Mesenchymal stem cell (in vitro differentiated cells and primary cell): ENCODE results near the gene EMC1.
"Not testable (repeated sequence)": the region's sequence is repeated elsewhere in the genome, so short reads cannot be mapped to it uniquely, and the experiment has no call there.

ENCODE experiments used
- DNase-seq: peaks from one replicate; pipeline ENCODE4 v3.0.0-alpha.2; 2013
- H2AFZ ChIP-seq: one replicate; pipeline ENCODE4 v1.6.1; 2013; ENCODE audit warnings: low read depth, mild to moderate bottlenecking, control low read depth, inconsistent platforms, low read length, moderate library complexity
- H2AK5ac ChIP-seq: 2 replicates; pipeline ENCODE4 v1.6.1; 2013; ENCODE audit warnings: low read length, moderate library complexity, mild to moderate bottlenecking, inconsistent platforms; ENCODE audit not compliant: severe bottlenecking
- H2BK120ac ChIP-seq: one replicate; pipeline ENCODE4 v1.6.1; 2013; ENCODE audit warnings: low read depth, mild to moderate bottlenecking, inconsistent platforms, low read length, moderate library complexity
- H2BK12ac ChIP-seq, 2 experiments: one replicate each; pipeline ENCODE4 v1.6.1; 2013; ENCODE audit warnings: inconsistent platforms in 2 of 2, low read length in 2 of 2, mild to moderate bottlenecking in 2 of 2, moderate library complexity in 2 of 2, control low read depth in 1 of 2
- H2BK15ac ChIP-seq: one replicate; pipeline ENCODE4 v1.6.1; 2013; ENCODE audit warnings: mild to moderate bottlenecking, low read depth, inconsistent platforms; ENCODE audit not compliant: poor library complexity, severe bottlenecking
- H2BK5ac ChIP-seq: 2 replicates; pipeline ENCODE4 v1.6.1; 2013; ENCODE audit warnings: low read depth, mild to moderate bottlenecking, low read length, control low read depth, inconsistent platforms; ENCODE audit not compliant: poor library complexity, severe bottlenecking
- H3K14ac ChIP-seq, 2 experiments: one replicate each; pipeline ENCODE4 v1.6.1; 2013; ENCODE audit warnings: inconsistent platforms in 2 of 2, low read length in 2 of 2, control low read depth in 1 of 2, mild to moderate bottlenecking in 1 of 2, moderate library complexity in 1 of 2
- H3K18ac ChIP-seq, 2 experiments: one replicate each; pipeline ENCODE4 v1.6.1; 2013; ENCODE audit warnings: inconsistent platforms in 2 of 2, low read length in 2 of 2, control low read depth in 1 of 2, low read depth in 1 of 2, mild to moderate bottlenecking in 1 of 2
- H3K23ac ChIP-seq, 2 experiments: one replicate each; pipeline ENCODE4 v1.6.1; 2013; ENCODE audit warnings: inconsistent platforms in 2 of 2, low read length in 2 of 2, mild to moderate bottlenecking in 2 of 2, moderate library complexity in 2 of 2, control low read depth in 1 of 2
- H3K27ac ChIP-seq: 2 replicates; pipeline ENCODE4 v1.5.1; 2013; ENCODE audit warnings: mild to moderate bottlenecking, moderate library complexity, low read length, control low read depth, inconsistent platforms; ENCODE audit not compliant: poor library complexity, severe bottlenecking
- H3K27me3 ChIP-seq, 2 experiments: 2 replicates each; pipeline versions ENCODE4 v1.6.1 to v1.7.0; 2013; ENCODE audit warnings: low read length in 2 of 2, mild to moderate bottlenecking in 2 of 2, moderate library complexity in 2 of 2, control low read depth in 1 of 2, inconsistent platforms in 1 of 2; ENCODE audit not compliant: control insufficient read depth in 1 of 2, insufficient read depth in 1 of 2
- H3K36me3 ChIP-seq, 2 experiments: 2 replicates each; pipeline versions ENCODE4 v1.6.1 to v1.7.0; 2013; ENCODE audit warnings: low read length in 2 of 2, control low read depth in 1 of 2, inconsistent platforms in 1 of 2, low read depth in 1 of 2, mild to moderate bottlenecking in 1 of 2; ENCODE audit not compliant: insufficient read depth in 2 of 2, control insufficient read depth in 1 of 2
- H3K4ac ChIP-seq, 2 experiments: one replicate each; pipeline ENCODE4 v1.6.1; 2013; ENCODE audit warnings: inconsistent platforms in 2 of 2, low read length in 2 of 2, mild to moderate bottlenecking in 2 of 2, moderate library complexity in 2 of 2, control low read depth in 1 of 2, low read depth in 1 of 2
- H3K4me1 ChIP-seq: 2 replicates; pipeline ENCODE4 v1.6.1; 2013; ENCODE audit warnings: low read depth, low read length, control low read depth; ENCODE audit not compliant: control insufficient read depth, insufficient read depth
- H3K4me2 ChIP-seq: 2 replicates; pipeline ENCODE4 v1.6.1; 2013; ENCODE audit warnings: low read length, mild to moderate bottlenecking, inconsistent platforms; ENCODE audit not compliant: poor library complexity, severe bottlenecking
- H3K4me3 ChIP-seq, 2 experiments: 2 replicates each; pipeline versions ENCODE4 v1.5.1 to v1.7.0; 2013; ENCODE audit warnings: low read length in 2 of 2, mild to moderate bottlenecking in 2 of 2, control low read depth in 1 of 2, low read depth in 1 of 2; ENCODE audit not compliant: insufficient read depth in 1 of 2
- H3K79me1 ChIP-seq: replicated peaks from 2 replicates; pipeline ENCODE4 v1.6.1; 2013; ENCODE audit warnings: mild to moderate bottlenecking, control low read depth, low read length, inconsistent platforms; ENCODE audit not compliant: poor library complexity, severe bottlenecking
- H3K9ac ChIP-seq: 2 replicates; pipeline ENCODE4 v1.7.0; 2013; ENCODE audit warnings: mild to moderate bottlenecking, low read length, moderate library complexity
- H3K9me3 ChIP-seq: 2 replicates; pipeline ENCODE4 v1.7.0; 2013; ENCODE audit warnings: mild to moderate bottlenecking, low read length; ENCODE audit not compliant: control insufficient read depth
- H4K8ac ChIP-seq: one replicate; pipeline ENCODE4 v1.6.1; 2013; ENCODE audit warnings: inconsistent platforms, mild to moderate bottlenecking, low read length, moderate library complexity
- H4K91ac ChIP-seq: one replicate; pipeline ENCODE4 v1.6.1; 2013; ENCODE audit warnings: mild to moderate bottlenecking, low read length, inconsistent platforms
- WGBS: methylation state at CpG from one replicate; pipeline ENCODE4 v1.1.7; 2013; ENCODE audit warnings: mixed read lengths; 5-methylcytosine and 5-hydroxymethylcytosine counted together

Gene EMC1

GRCh38 chr1:19234224-19234623, 17.1 kb downstream of the EMC1 start:
- no peak overlapping the region for H3K27ac ChIP-seq

GRCh38 chr1:19232524-19232846, 18.8 kb downstream of the EMC1 start:
- peaks cover 17% of the 10 kb centered on the region for H3K79me1 ChIP-seq
- no peak overlapping the region for H3K4me3 ChIP-seq
- H3K36me3 ChIP-seq, result peaks cover 58 to 86% of the 10 kb centered on the region in 2 experiments
- no peak overlapping the region for H3K23ac ChIP-seq
- H3K18ac ChIP-seq, result no peak overlapping the region
- H3K9me3 ChIP-seq, result no peaks in the 10 kb centered on the region
- no peak overlapping the region for H4K91ac ChIP-seq
- no peak overlapping the region for H2AFZ ChIP-seq
- no peak overlapping the region for H3K4ac ChIP-seq
- H2BK15ac ChIP-seq, result no peak overlapping the region
- no peak overlapping the region for H2AK5ac ChIP-seq
- H3K14ac ChIP-seq, result no peak overlapping the region
- H4K8ac ChIP-seq, result no peak overlapping the region
- no peaks in the 10 kb centered on the region for H3K27me3 ChIP-seq
- peak; percentile 46 for DNase-seq
- no peak overlapping the region for H2BK5ac ChIP-seq
- H3K9ac ChIP-seq, result no peak overlapping the region
- no peak overlapping the region for H2BK120ac ChIP-seq
- peak overlapping the region; percentile 0 for H3K27ac ChIP-seq
- no peak overlapping the region for H2BK12ac ChIP-seq
- peaks cover 1% of the 10 kb centered on the region for H3K4me1 ChIP-seq
- H3K4me2 ChIP-seq, result no peak overlapping the region

More at GRCh38 chr1:19234224-19234623, 17.1 kb downstream of the EMC1 start:
- Histone ChIP-seq H3K23ac (no peak overlapping the region), H3K4ac (no peak overlapping the region), H3K14ac (no peak overlapping the region), H2AFZ (no peak overlapping the region), H3K4me2 (no peak overlapping the region), H2BK5ac (no peak overlapping the region), H2BK15ac (no peak overlapping the region), H3K27me3 (no peaks in the 10 kb centered on the region), H3K9ac (no peak overlapping the region), H4K91ac (no peak overlapping the region), H2BK120ac (no peak overlapping the region), H3K79me1 (peaks cover 19% of the 10 kb centered on the region), H3K4me3 (no peak overlapping the region), H3K4me1 (peaks cover 1% of the 10 kb centered on the region), H2AK5ac (no peak overlapping the region), H4K8ac (no peak overlapping the region), H2BK12ac (no peak overlapping the region), H3K18ac (no peak overlapping the region), H3K9me3 (no peaks in the 10 kb centered on the region), H3K36me3 (peaks cover 68 to 88% of the 10 kb centered on the region in 2 experiments)
- 98% methylated on average over 3 of the region's 3 CpGs for WGBS
- DNase-seq, result no peak

- H2BK120ac ChIP-seq, H3K27me3 ChIP-seq, H3K27ac ChIP-seq, H3K18ac ChIP-seq, H3K14ac ChIP-seq, H4K8ac ChIP-seq, H3K4me1 ChIP-seq, H2AFZ ChIP-seq, H4K91ac ChIP-seq, H3K9me3 ChIP-seq, H2BK5ac ChIP-seq, DNase-seq, H3K4me2 ChIP-seq, H3K4me3 ChIP-seq, H3K4ac ChIP-seq, H2BK15ac ChIP-seq, H3K23ac ChIP-seq, H3K9ac ChIP-seq, H2AK5ac ChIP-seq, H2BK12ac ChIP-seq: not testable (repeated sequence)
- H3K79me1 ChIP-seq, result peaks cover 21% of the 10 kb centered on the region
- peaks cover 56 to 86% of the 10 kb centered on the region in 2 experiments for H3K36me3 ChIP-seq
- 98% methylated on average over 16 of the region's 16 CpGs for WGBS
These were observed 19.4 kb downstream of the EMC1 start for GRCh38 chr1:19231736-19232523.

- Histone ChIP-seq H3K9me3 (no peaks in the 10 kb centered on the region), H3K14ac (no peak overlapping the region), H2BK15ac (no peak overlapping the region), H2BK5ac (no peak overlapping the region), H3K27ac (no peak overlapping the region), H3K9ac (no peak overlapping the region), H4K8ac (no peak overlapping the region), H4K91ac (no peak overlapping the region), H3K23ac (no peak overlapping the region), H3K27me3 (no peaks in the 10 kb centered on the region), H2BK12ac (no peak overlapping the region), H2AFZ (no peak overlapping the region), H3K18ac (no peak overlapping the region), H3K4me3 (no peak overlapping the region), H2AK5ac (no peak overlapping the region), H3K4me1 (peaks cover 1% of the 10 kb centered on the region), H3K36me3 (peaks cover 60 to 92% of the 10 kb centered on the region in 2 experiments), H3K4ac (no peak overlapping the region), H2BK120ac (no peak overlapping the region), H3K4me2 (no peak overlapping the region), H3K79me1 (peaks cover 24% of the 10 kb centered on the region)
- DNase-seq, result no peak
- 94% methylated on average over 6 of the region's 6 CpGs for WGBS
These were observed 21.4 kb downstream of the EMC1 start for GRCh38 chr1:19229828-19230325.
